ENCODE data around the gene R3HCC1L. TPM values are rescaled to one million over a fixed set of nuclear protein-coding genes. Genes with fewer than 3 reads are reported as not detected.

R3HCC1L gene
- total and polyA plus RNA-seq, 2 donors (not counting 1 experiment from before 2014, with no cell fraction given) = 11.6 to 25.1 TPM

DNA sequence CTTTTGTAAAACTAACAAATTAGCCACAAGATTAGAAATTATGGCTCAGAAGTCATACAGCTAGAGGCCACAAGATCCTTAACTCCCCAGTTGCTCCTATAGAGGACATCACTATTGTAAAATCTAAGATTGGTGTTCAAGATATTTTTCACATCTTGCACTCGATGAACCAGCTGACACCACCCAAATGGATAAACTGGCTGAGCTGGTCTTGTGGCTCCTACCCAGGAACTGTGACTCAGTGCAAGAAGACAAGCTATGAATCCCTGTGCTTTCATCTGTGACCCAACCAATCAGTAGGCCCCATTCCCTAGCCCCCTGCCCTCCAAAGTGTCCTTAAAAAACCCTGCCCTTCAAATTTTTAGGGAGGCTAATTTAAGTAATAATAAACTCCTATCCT, 27.9 kb upstream of the R3HCC1L start:
- H3K4me1 ChIP-seq (ENCODE audit: control insufficient read depth in 2 of 2, insufficient read depth in 2 of 2, low read length in 2 of 2) = no peaks in the 10 kb centered on the region
- no peak overlapping the region for H3K4me2 ChIP-seq (replicated peaks; ENCODE audit: low read depth, low read length, poor library complexity, severe bottlenecking)
- no peak overlapping the region for H2AFZ ChIP-seq (ENCODE audit: insufficient read depth, low read depth, low read length, poor library complexity, severe bottlenecking)
- H3K9me3 ChIP-seq (ENCODE audit: control extremely low read depth in 1 of 3, control insufficient read depth in 2 of 3, insufficient read depth in 1 of 3, low read length in 2 of 3) = no peaks in the 10 kb centered on the region
- CTCF ChIA-PET = no interaction called here
- no peak for TF ChIP-seq EZH2 (IDR thresholded peaks at IDR 0.05; ENCODE audit: borderline replicate concordance, insufficient read depth, low read depth, low read length, poor library complexity, severe bottlenecking)
- TF ChIP-seq, protein P1, sequence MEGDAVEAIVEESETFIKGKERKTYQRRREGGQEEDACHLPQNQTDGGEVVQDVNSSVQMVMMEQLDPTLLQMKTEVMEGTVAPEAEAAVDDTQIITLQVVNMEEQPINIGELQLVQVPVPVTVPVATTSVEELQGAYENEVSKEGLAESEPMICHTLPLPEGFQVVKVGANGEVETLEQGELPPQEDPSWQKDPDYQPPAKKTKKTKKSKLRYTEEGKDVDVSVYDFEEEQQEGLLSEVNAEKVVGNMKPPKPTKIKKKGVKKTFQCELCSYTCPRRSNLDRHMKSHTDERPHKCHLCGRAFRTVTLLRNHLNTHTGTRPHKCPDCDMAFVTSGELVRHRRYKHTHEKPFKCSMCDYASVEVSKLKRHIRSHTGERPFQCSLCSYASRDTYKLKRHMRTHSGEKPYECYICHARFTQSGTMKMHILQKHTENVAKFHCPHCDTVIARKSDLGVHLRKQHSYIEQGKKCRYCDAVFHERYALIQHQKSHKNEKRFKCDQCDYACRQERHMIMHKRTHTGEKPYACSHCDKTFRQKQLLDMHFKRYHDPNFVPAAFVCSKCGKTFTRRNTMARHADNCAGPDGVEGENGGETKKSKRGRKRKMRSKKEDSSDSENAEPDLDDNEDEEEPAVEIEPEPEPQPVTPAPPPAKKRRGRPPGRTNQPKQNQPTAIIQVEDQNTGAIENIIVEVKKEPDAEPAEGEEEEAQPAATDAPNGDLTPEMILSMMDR (IDR thresholded peaks at IDR 0.05) = no peak
- WGBS (ENCODE audit: insufficient coverage) = 100% methylated on average over 1 of the region's 1 CpG
- no peak overlapping the region for H3K9ac ChIP-seq (ENCODE audit: low read length)
- no peak overlapping the region for H3K4me3 ChIP-seq (ENCODE audit: control extremely low read depth in 1 of 5, extremely low read depth in 1 of 5, insufficient read depth in 1 of 5, low read depth in 2 of 5, low read length in 4 of 5)
- no peaks in the 10 kb centered on the region for H3K79me2 ChIP-seq (ENCODE audit: control insufficient read depth, insufficient read depth, low read length)
- no peaks in the 10 kb centered on the region for H3K9me3 Mint-ChIP-seq (ENCODE audit: insufficient read depth)
- no peak overlapping the region for H3K27ac ChIP-seq (ENCODE audit: low read length in 2 of 2)
- no peak overlapping the region for H3K27ac Mint-ChIP-seq
- peaks cover 0 to 8% (median 0%) of the 10 kb centered on the region in 4 experiments for H3K27me3 ChIP-seq (replicated peaks in 1 of 4; ENCODE audit: control extremely low read depth in 1 of 4, control insufficient read depth in 3 of 4, insufficient read depth in 4 of 4, low read length in 3 of 4)
- ATAC-seq (ENCODE audit: low read depth) = no peak
- H3K4me1 Mint-ChIP-seq = no peaks in the 10 kb centered on the region
- no peak overlapping the region for H3K4me3 Mint-ChIP-seq
- no peaks in the 10 kb centered on the region for H4K20me1 ChIP-seq (ENCODE audit: control insufficient read depth, insufficient read depth, low read length, poor library complexity, severe bottlenecking)
- H3K36me3 ChIP-seq (replicated peaks in 1 of 2; ENCODE audit: control extremely low read depth in 1 of 2, control insufficient read depth in 1 of 2, extremely low read depth in 1 of 2, insufficient read depth in 2 of 2, low read length in 1 of 2) = no peaks in the 10 kb centered on the region
- intact Hi-C loops (cut with micrococcal nuclease) = no loop called here
- no peak for DNase-seq
- peaks cover 26% of the 10 kb centered on the region for H3K27me3 Mint-ChIP-seq
- POLR2A ChIA-PET = no interaction called here

DNA sequence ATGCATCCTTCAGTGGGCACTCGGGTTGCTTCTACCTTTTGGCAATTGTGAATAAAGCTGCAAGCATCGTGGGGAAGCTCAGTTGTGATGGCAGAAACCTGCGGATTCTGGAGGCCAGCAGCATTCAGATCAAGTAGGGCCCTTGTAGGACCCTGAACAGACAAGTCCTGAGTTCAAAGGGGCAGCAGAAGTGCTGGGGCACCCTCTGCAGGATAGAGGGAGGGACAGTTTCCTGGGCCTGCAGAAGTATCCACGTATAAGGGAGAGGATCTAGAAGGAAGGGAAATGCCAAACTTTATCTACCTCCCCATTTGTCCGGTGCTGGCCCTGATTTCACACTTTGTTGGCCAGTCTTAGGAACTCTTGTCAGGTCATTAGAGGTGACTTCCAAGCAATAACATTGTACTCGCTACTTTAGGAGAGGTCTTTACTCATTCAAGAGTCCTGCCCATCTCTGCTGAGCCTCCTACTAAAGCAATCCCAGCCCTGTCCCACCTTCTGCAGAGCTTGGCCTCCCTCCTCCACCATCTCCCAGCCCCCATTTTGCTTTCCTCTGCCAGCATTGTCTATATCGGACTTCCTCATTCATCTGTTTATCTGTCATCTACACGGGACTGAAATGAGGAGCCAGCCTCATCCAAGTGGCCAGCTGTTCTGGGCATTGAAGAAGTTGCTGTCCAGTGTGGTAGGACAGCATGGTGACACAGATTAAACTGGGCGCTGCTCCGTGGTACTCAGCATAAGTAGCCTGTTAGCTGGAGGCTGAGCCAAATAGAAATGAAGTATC, 26.6 kb upstream of the R3HCC1L start:
- Mint-ChIP-seq H3K4me1 (no peaks in the 10 kb centered on the region), H3K27me3 (peaks cover 31% of the 10 kb centered on the region), H3K4me3 (no peak overlapping the region), H3K9me3 (ENCODE audit: insufficient read depth) (no peaks in the 10 kb centered on the region), H3K27ac (no peak overlapping the region)
- no peak for TF ChIP-seq EZH2 (IDR thresholded peaks at IDR 0.05; ENCODE audit: borderline replicate concordance, insufficient read depth, low read depth, low read length, poor library complexity, severe bottlenecking)
- TF ChIP-seq, protein P1 (IDR thresholded peaks at IDR 0.05) = no peak
- ChIA-PET CTCF (no interaction called here), POLR2A (no interaction called here)
- H3K4me3 ChIP-seq (ENCODE audit: control extremely low read depth in 1 of 5, extremely low read depth in 1 of 5, insufficient read depth in 1 of 5, low read depth in 2 of 5, low read length in 4 of 5) = no peak overlapping the region
- no peaks in the 10 kb centered on the region for H3K79me2 ChIP-seq (ENCODE audit: control insufficient read depth, insufficient read depth, low read length)
- H3K36me3 ChIP-seq (replicated peaks in 1 of 2; ENCODE audit: control extremely low read depth in 1 of 2, control insufficient read depth in 1 of 2, extremely low read depth in 1 of 2, insufficient read depth in 2 of 2, low read length in 1 of 2) = no peaks in the 10 kb centered on the region
- WGBS (ENCODE audit: insufficient coverage) = 85% methylated on average over 8 of the region's 10 CpGs
- H3K27ac ChIP-seq (ENCODE audit: low read length in 2 of 2) = no peak overlapping the region
- peaks cover 0 to 8% (median 0%) of the 10 kb centered on the region in 4 experiments for H3K27me3 ChIP-seq (replicated peaks in 1 of 4; ENCODE audit: control extremely low read depth in 1 of 4, control insufficient read depth in 3 of 4, insufficient read depth in 4 of 4, low read length in 3 of 4)
- H2AFZ ChIP-seq (ENCODE audit: insufficient read depth, low read depth, low read length, poor library complexity, severe bottlenecking) = no peak overlapping the region
- intact Hi-C loops (cut with micrococcal nuclease) = no loop called here
- no peaks in the 10 kb centered on the region for H3K4me1 ChIP-seq (ENCODE audit: control insufficient read depth in 2 of 2, insufficient read depth in 2 of 2, low read length in 2 of 2)
- no peaks in the 10 kb centered on the region for H4K20me1 ChIP-seq (ENCODE audit: control insufficient read depth, insufficient read depth, low read length, poor library complexity, severe bottlenecking)
- H3K4me2 ChIP-seq (replicated peaks; ENCODE audit: low read depth, low read length, poor library complexity, severe bottlenecking) = no peak overlapping the region
- DNase-seq = no peak
- no peak for ATAC-seq (ENCODE audit: low read depth)
- H3K9ac ChIP-seq (ENCODE audit: low read length) = no peak overlapping the region
- H3K9me3 ChIP-seq (ENCODE audit: control extremely low read depth in 1 of 3, control insufficient read depth in 2 of 3, insufficient read depth in 1 of 3, low read length in 2 of 3) = no peaks in the 10 kb centered on the region
